ENCODE results near the gene PTER.

The PTER gene

GRCh38 chr10:16425449-16425848 is 11.4 kb upstream of the PTER start:
- no peak for TF ChIP-seq CTCF (IDR thresholded peaks at IDR 0.05; ENCODE audit: extremely low read depth, missing control alignments)
- no peak for DNase-seq (ENCODE audit: low spot score)

GRCh38 chr10:16429539-16429938 is 7.3 kb upstream of the PTER start:
- TF ChIP-seq CTCF (IDR thresholded peaks at IDR 0.05; ENCODE audit: extremely low read depth, missing control alignments), result no peak
- DNase-seq (ENCODE audit: low spot score), result no peak

GRCh38 chr10:16436367-16436757 is 448 bp upstream of the PTER start:
- TF ChIP-seq CTCF (IDR thresholded peaks at IDR 0.05; ENCODE audit: extremely low read depth, missing control alignments), result no peak
- DNase-seq (ENCODE audit: low spot score), result no peak

- DNase-seq (ENCODE audit: low spot score), result no peak
- TF ChIP-seq CTCF (IDR thresholded peaks at IDR 0.05; ENCODE audit: extremely low read depth, missing control alignments), result no peak
Measured at GRCh38 chr10:16437540-16437894, 707 bp downstream of the PTER start.

GRCh38 chr10:16439295-16439694 is 2.5 kb downstream of the PTER start:
- no peak for DNase-seq (ENCODE audit: low spot score)
- no peak for TF ChIP-seq CTCF (IDR thresholded peaks at IDR 0.05; ENCODE audit: extremely low read depth, missing control alignments)

- TF ChIP-seq CTCF (IDR thresholded peaks at IDR 0.05; ENCODE audit: extremely low read depth, missing control alignments), result no peak
- DNase-seq (ENCODE audit: low spot score), result no peak
Measured at GRCh38 chr10:16440396-16441133, 3.8 kb downstream of the PTER start.

- TF ChIP-seq CTCF (IDR thresholded peaks at IDR 0.05; ENCODE audit: extremely low read depth, missing control alignments), result no peak
- no peak for DNase-seq (ENCODE audit: low spot score)
Measured at GRCh38 chr10:16441173-16441840, 4.5 kb downstream of the PTER start.
